ENCODE measurements around the gene PCDH20. TPM values are rescaled to one million over a fixed set of nuclear protein-coding genes. Genes with fewer than 3 reads are reported as not detected.
"Not testable (repeated sequence)": the region's sequence is repeated elsewhere in the genome, so short reads cannot be mapped to it uniquely, and the experiment has no call there.

The PCDH20 gene
- polyA plus RNA-seq, 3 donors, result not detected

- no peak overlapping the region for H3K27ac Mint-ChIP-seq
- intact Hi-C loops (cut with micrococcal nuclease), result no loop called here
- Histone ChIP-seq H2AFZ (ENCODE audit: insufficient read depth, low read depth, low read length, poor library complexity, severe bottlenecking) (no peak overlapping the region), H3K79me2 (ENCODE audit: insufficient read depth, low read length) (no peaks in the 10 kb centered on the region), H3K4me2 (replicated peaks; ENCODE audit: extremely low read depth, low read length, poor library complexity, severe bottlenecking) (no peak overlapping the region), H3K9me3 (replicated peaks in 1 of 2; ENCODE audit: control insufficient read depth in 1 of 2, insufficient read depth in 1 of 2, low read length in 2 of 2) (no peaks in the 10 kb centered on the region), H3K27me3 (ENCODE audit: control insufficient read depth in 2 of 2, insufficient read depth in 2 of 2, low read length in 2 of 2) (no peaks in the 10 kb centered on the region), H3K9ac (ENCODE audit: insufficient read depth, low read length, poor library complexity, severe bottlenecking) (no peak overlapping the region), H3K27ac (ENCODE audit: low read depth in 1 of 2, low read length in 2 of 2) (no peak overlapping the region), H4K20me1 (ENCODE audit: insufficient read depth, low read length) (no peaks in the 10 kb centered on the region), H3K4me3 (replicated peaks in 1 of 3; ENCODE audit: low read depth in 2 of 3, low read length in 3 of 3) (no peak overlapping the region), H3K4me1 (ENCODE audit: control insufficient read depth in 1 of 2, insufficient read depth in 2 of 2, low read length in 2 of 2) (no peaks in the 10 kb centered on the region), H3K36me3 (replicated peaks in 1 of 2; ENCODE audit: control insufficient read depth in 1 of 2, insufficient read depth in 2 of 2, low read length in 2 of 2) (no peaks in the 10 kb centered on the region)
- no CpG with 5 or more reads among the region's 2 CpGs for WGBS (ENCODE audit: insufficient coverage)
- peaks cover 0 to 1% (median 0%) of the 10 kb centered on the region in 7 donors for H3K9me3 Mint-ChIP-seq
- no peak overlapping the region for H3K4me3 Mint-ChIP-seq
- no peak for TF ChIP-seq CTCF (IDR thresholded peaks at IDR 0.05)
- H3K27me3 Mint-ChIP-seq (ENCODE audit: low read depth in 3 of 3), result no peaks in the 10 kb centered on the region
- DNase-seq, result no peak
- H3K4me1 Mint-ChIP-seq, result no peaks in the 10 kb centered on the region
- H3K36me3 Mint-ChIP-seq, result no peaks in the 10 kb centered on the region
These were observed 32.5 kb downstream of the PCDH20 start for GRCh38 chr13:61383111-61383510.

GRCh38 chr13:61370520-61370919 lies 45.1 kb downstream of the PCDH20 start:
- H3K9me3 Mint-ChIP-seq, result peaks cover 2 to 11% (median 3%) of the 10 kb centered on the region in 7 donors
- no peak overlapping the region for H3K4me3 Mint-ChIP-seq
- intact Hi-C loops (cut with micrococcal nuclease), result no loop called here
- no peak overlapping the region for H3K4me2 ChIP-seq (replicated peaks; ENCODE audit: extremely low read depth, low read length, poor library complexity, severe bottlenecking)
- no peak for DNase-seq
- no peaks in the 10 kb centered on the region for H3K79me2 ChIP-seq (ENCODE audit: insufficient read depth, low read length)
- TF ChIP-seq CTCF (IDR thresholded peaks at IDR 0.05), result no peak
- H3K4me3 ChIP-seq (replicated peaks in 1 of 3; ENCODE audit: low read depth in 2 of 3, low read length in 3 of 3), result no peak overlapping the region
- no peak overlapping the region for H3K27ac ChIP-seq (ENCODE audit: low read depth in 1 of 2, low read length in 2 of 2)
- H3K36me3 Mint-ChIP-seq, result no peaks in the 10 kb centered on the region
- H3K4me1 Mint-ChIP-seq, result no peaks in the 10 kb centered on the region
- H3K27ac Mint-ChIP-seq, result no peak overlapping the region
- no CpG with 5 or more reads among the region's 3 CpGs for WGBS (ENCODE audit: insufficient coverage)
- no peak overlapping the region for H3K9ac ChIP-seq (ENCODE audit: insufficient read depth, low read length, poor library complexity, severe bottlenecking)
- peaks cover 0 to 4% of the 10 kb centered on the region in 2 donors for H3K9me3 ChIP-seq (replicated peaks in 1 of 2; ENCODE audit: control insufficient read depth in 1 of 2, insufficient read depth in 1 of 2, low read length in 2 of 2)
- no peak overlapping the region for H2AFZ ChIP-seq (ENCODE audit: insufficient read depth, low read depth, low read length, poor library complexity, severe bottlenecking)
- no peaks in the 10 kb centered on the region for H4K20me1 ChIP-seq (ENCODE audit: insufficient read depth, low read length)
- H3K36me3 ChIP-seq (replicated peaks in 1 of 2; ENCODE audit: control insufficient read depth in 1 of 2, insufficient read depth in 2 of 2, low read length in 2 of 2), result no peaks in the 10 kb centered on the region
- H3K27me3 Mint-ChIP-seq (ENCODE audit: low read depth in 3 of 3), result peaks cover 0 to 2% (median 0%) of the 10 kb centered on the region in 3 donors
- no peaks in the 10 kb centered on the region for H3K27me3 ChIP-seq (ENCODE audit: control insufficient read depth in 2 of 2, insufficient read depth in 2 of 2, low read length in 2 of 2)
- no peaks in the 10 kb centered on the region for H3K4me1 ChIP-seq (ENCODE audit: control insufficient read depth in 1 of 2, insufficient read depth in 2 of 2, low read length in 2 of 2)

- H3K4me2 ChIP-seq (replicated peaks; ENCODE audit: extremely low read depth, low read length, poor library complexity, severe bottlenecking); H3K4me1 Mint-ChIP-seq; H3K4me3 Mint-ChIP-seq; H3K36me3 ChIP-seq (replicated peaks in 1 of 2; ENCODE audit: control insufficient read depth in 1 of 2, insufficient read depth in 2 of 2, low read length in 2 of 2); H2AFZ ChIP-seq (ENCODE audit: insufficient read depth, low read depth, low read length, poor library complexity, severe bottlenecking); H4K20me1 ChIP-seq (ENCODE audit: insufficient read depth, low read length); H3K27ac Mint-ChIP-seq; H3K4me3 ChIP-seq (replicated peaks in 1 of 3; ENCODE audit: low read depth in 2 of 3, low read length in 3 of 3); H3K27me3 ChIP-seq (ENCODE audit: control insufficient read depth in 2 of 2, insufficient read depth in 2 of 2, low read length in 2 of 2); H3K27ac ChIP-seq (ENCODE audit: low read depth in 1 of 2, low read length in 2 of 2); H3K9ac ChIP-seq (ENCODE audit: insufficient read depth, low read length, poor library complexity, severe bottlenecking); intact Hi-C loops (cut with micrococcal nuclease); H3K27me3 Mint-ChIP-seq (ENCODE audit: low read depth in 3 of 3); DNase-seq; H3K79me2 ChIP-seq (ENCODE audit: insufficient read depth, low read length); H3K4me1 ChIP-seq (ENCODE audit: control insufficient read depth in 1 of 2, insufficient read depth in 2 of 2, low read length in 2 of 2); H3K36me3 Mint-ChIP-seq: not testable (repeated sequence)
- peaks cover 4 to 17% (median 11%) of the 10 kb centered on the region in 7 donors for H3K9me3 Mint-ChIP-seq
- WGBS (ENCODE audit: insufficient coverage), result 78% methylated on average over 5 of the region's 5 CpGs
- peaks cover 10 to 13% of the 10 kb centered on the region in 2 donors for H3K9me3 ChIP-seq (replicated peaks in 1 of 2; ENCODE audit: control insufficient read depth in 1 of 2, insufficient read depth in 1 of 2, low read length in 2 of 2)
These were observed 51.0 kb downstream of the PCDH20 start for GRCh38 chr13:61364690-61365089.

Measured in CD14-positive monocyte (primary cell).